Kidney epithelial cell (primary cell): ENCODE measurements around the gene FOXP1. TPM values are rescaled to one million over a fixed set of nuclear protein-coding genes. Genes with fewer than 3 reads are reported as not detected.
A peak's percentile ranks its signal among the peaks of the same experiment; 100 is the strongest.

Experiments
- DNase-seq: peaks from one replicate; pipeline ENCODE4 v3.0.0-alpha.2; 2010; ENCODE audit warnings: low read depth
- H3K27me3 ChIP-seq: 2 replicates; pipeline ENCODE4 v1.6.0; 2011; ENCODE audit warnings: low read length; ENCODE audit not compliant: control insufficient read depth, insufficient read depth
- H3K36me3 ChIP-seq: 2 replicates; pipeline ENCODE4 v1.5.1; 2011; ENCODE audit warnings: low read length; ENCODE audit not compliant: control insufficient read depth, insufficient read depth
- H3K4me3 ChIP-seq: 2 replicates; pipeline ENCODE4 v1.5.1; 2011; ENCODE audit warnings: low read depth, mild to moderate bottlenecking, control low read depth, low read length
- total RNA-seq: library from RNA; depleted of rRNA; stranded (reverse); fragments of >200 nt; gene quantifications from 2 replicates; pipeline ENCODE4 v1.2.3, GENCODE V29; 2015
- TF ChIP-seq, protein P1 (sequence below): IDR thresholded peaks from 2 replicates; pipeline ENCODE4 v1.5.1; 2011; ENCODE audit warnings: mild to moderate bottlenecking, moderate library complexity, low read length, control low read depth, inconsistent platforms; ENCODE audit not compliant: insufficient read depth, poor library complexity, severe bottlenecking

FOXP1 gene
- total RNA-seq, 1 donor from 2014 or later, result 75.0 TPM

DNA sequence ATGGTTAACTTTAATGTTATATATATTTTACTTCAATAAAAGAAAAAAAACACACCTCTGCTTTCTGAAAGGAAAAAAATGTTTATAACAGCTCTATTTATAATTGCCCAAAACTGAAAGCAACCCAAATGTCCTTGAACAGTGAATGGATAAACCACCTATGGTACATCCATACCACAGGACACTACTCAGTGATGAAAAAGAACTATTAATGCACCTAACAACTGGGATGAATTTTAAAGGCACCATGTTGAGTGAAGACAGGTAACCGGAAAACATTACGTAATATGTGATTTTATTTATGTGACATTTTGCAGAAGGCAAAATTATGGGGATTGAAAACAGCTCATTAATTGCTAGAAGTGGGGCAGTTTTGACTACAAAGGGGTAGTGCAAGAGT, 23.8 kb upstream of the FOXP1 start:
- no peak for DNase-seq
- TF ChIP-seq, protein P1, sequence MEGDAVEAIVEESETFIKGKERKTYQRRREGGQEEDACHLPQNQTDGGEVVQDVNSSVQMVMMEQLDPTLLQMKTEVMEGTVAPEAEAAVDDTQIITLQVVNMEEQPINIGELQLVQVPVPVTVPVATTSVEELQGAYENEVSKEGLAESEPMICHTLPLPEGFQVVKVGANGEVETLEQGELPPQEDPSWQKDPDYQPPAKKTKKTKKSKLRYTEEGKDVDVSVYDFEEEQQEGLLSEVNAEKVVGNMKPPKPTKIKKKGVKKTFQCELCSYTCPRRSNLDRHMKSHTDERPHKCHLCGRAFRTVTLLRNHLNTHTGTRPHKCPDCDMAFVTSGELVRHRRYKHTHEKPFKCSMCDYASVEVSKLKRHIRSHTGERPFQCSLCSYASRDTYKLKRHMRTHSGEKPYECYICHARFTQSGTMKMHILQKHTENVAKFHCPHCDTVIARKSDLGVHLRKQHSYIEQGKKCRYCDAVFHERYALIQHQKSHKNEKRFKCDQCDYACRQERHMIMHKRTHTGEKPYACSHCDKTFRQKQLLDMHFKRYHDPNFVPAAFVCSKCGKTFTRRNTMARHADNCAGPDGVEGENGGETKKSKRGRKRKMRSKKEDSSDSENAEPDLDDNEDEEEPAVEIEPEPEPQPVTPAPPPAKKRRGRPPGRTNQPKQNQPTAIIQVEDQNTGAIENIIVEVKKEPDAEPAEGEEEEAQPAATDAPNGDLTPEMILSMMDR, result no peak
- no peak overlapping the region for H3K4me3 ChIP-seq

DNA sequence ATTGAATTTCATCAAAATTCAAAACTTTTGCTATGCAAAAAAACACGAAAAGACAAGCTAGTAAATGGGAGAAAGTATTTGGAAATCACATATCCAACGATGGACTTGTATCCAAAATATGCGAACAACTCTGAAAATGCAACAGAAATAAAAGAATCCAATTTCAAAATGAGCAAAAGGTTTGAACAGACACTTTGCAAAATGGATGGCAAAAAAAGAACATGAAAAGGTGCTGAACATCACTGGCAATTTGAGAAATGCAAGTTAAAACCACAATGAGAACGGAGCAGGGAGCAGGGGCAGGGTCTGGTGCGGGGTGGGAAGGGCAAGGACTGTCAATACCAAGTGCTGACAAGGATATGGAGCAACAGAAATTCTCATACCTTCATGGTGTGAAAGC, 23.1 kb upstream of the FOXP1 start:
- Histone ChIP-seq H3K36me3 (no peaks in the 10 kb centered on the region), H3K4me3 (no peak overlapping the region), H3K27me3 (no peaks in the 10 kb centered on the region)
- DNase-seq, result no peak
- TF ChIP-seq, protein P1, result no peak

More for the DNA sequence above, 23.8 kb upstream of the FOXP1 start:
- Histone ChIP-seq H3K27me3 (no peaks in the 10 kb centered on the region), H3K36me3 (no peaks in the 10 kb centered on the region)

- Histone ChIP-seq H3K36me3 (no peaks in the 10 kb centered on the region), H3K27me3 (no peaks in the 10 kb centered on the region), H3K4me3 (no peak overlapping the region)
- TF ChIP-seq, protein P1, result peak; percentile 7
- no peak for DNase-seq
Observed at GRCh38 chr3:71602256-71602655, 18.7 kb upstream of the FOXP1 start.

GRCh38 chr3:71601811-71602210, 18.3 kb upstream of the FOXP1 start:
- TF ChIP-seq, protein P1, result no peak
- Histone ChIP-seq H3K36me3 (no peaks in the 10 kb centered on the region), H3K4me3 (no peak overlapping the region), H3K27me3 (no peaks in the 10 kb centered on the region)
- DNase-seq, result no peak

DNA sequence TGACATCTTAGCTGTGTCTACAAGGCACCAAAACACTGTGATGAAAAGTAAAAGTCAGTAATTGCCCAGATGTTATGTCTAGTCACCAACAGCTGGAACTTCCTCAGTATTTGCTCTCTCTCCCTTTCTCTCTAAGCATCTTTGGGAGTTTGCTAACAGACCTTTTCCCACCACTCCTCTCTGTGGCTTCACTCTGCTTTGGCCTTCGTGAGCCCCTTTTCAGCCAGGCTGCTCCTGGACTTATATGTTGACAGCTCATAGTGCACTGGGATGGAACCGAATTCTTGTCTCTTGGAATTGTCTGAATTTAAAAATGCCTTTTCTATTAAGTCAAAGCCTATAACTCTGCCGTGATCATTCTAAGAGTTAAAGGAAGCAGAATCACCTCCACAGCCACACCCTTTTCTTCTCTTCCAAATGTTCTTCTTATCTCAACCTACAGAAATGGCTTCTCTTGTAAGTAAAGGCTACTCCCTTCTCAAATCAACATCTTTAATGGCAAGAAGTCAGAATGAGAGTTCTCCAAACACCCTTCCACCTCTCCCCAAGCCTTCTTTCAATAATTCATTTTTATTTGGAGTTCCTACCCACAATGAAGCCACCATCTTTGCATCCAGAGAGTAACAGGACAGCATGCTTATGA, 17.2 kb upstream of the FOXP1 start:
- H3K4me3 ChIP-seq, result no peak overlapping the region
- TF ChIP-seq, protein P1, result no peak
- no peaks in the 10 kb centered on the region for H3K27me3 ChIP-seq
- no peaks in the 10 kb centered on the region for H3K36me3 ChIP-seq
- DNase-seq, result no peak

DNA sequence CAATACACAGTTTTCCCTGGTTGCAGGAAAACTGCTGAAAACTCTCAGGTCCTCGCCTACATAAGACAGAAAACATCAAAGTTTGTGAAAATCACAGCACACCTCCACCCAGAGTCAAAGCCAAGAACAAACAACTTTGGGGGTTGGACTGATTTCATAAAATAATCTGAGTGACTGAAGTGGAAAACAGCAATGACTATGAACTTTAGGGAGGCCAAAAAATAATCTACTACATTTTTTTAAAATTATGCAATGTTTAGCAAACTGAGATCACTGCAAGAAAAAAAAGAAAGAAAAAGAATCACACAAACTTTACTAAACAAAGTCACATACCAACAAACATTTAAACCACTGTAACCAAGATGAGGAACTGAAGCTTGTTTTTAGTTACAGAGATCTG, 15.9 kb upstream of the FOXP1 start:
- DNase-seq, result no peak
- TF ChIP-seq, protein P1, result no peak

More for the DNA sequence above, 15.9 kb upstream of the FOXP1 start:
- Histone ChIP-seq H3K36me3 (no peaks in the 10 kb centered on the region), H3K27me3 (no peaks in the 10 kb centered on the region), H3K4me3 (no peak overlapping the region)
